Activated CD4-positive, alpha-beta T cell treated with anti-CD3 and anti-CD28 coated beads, Interleukin-2, Interleukin-4, amounts not matched to agents 100 ng/mL and 50 ng/mL, durations not matched to agents 16 hours and 8 hours (primary cell): ENCODE results near the gene MADD.

Experiments
- DNase-seq: peaks from one replicate; pipeline ENCODE4 v3.0.0-alpha.2; 2020; ENCODE audit warnings: low spot score

Gene MADD

DNA sequence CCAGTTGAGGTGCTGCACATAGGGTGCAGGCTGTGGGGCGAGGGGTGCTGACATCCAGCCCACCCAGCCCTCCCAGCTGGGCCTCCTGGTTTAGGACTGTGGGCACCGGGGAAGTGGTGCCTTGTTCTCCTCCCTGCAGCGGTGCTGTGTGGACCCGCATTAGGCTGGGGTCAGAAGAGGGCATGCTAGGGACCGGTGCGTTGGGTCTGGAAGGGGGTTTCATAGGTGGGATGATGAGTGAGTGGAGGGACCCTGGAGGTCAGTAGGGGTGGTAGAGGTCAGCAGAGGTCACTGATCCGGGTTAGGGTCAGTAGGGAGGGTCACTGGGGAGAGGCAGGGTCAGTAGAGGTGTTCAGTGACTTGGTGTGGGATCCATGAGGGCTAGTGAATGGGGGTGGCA is 89.2 kb downstream of the MADD start:
- no peak for DNase-seq

DNA sequence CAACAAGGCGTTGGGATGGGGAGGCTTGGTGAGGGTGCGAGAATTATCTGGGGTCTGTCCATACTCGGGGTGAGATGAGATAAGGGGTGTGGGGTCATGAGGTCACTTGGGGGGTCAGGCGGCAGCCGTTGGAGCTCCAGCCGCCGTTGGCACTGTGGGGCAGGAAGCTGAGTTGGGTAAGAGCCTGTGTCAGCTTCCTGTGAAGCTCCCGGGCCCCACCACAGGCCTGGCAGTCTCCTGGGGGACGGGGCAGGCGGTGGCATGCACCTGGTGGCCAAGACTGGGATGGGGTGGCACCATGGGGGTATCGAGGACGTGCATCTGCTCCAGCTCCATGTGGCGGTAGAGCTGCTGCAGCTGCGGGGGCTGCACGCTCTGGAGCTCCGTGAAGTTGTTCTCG is 89.7 kb downstream of the MADD start:
- DNase-seq, result peak; percentile 25

DNA sequence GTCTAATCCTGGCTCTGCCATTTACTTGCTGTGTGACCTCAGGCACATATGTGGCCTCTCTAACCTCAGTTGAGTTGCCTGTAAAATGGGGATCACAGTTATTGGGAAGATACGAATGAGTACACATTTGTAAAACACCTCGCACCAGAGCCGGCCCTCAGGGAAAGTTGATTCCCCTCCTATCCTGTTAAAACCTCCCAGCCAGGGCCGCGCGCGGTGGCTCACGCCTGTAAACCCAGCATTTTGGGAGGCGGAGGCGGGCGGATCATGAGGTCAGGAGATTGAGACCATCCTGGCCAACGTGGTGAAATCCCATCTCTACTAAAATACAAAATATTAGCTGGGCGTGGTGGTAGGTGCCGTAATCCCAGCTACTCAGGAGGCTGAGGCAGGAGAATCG is 90.4 kb downstream of the MADD start:
- DNase-seq, result no peak

DNA sequence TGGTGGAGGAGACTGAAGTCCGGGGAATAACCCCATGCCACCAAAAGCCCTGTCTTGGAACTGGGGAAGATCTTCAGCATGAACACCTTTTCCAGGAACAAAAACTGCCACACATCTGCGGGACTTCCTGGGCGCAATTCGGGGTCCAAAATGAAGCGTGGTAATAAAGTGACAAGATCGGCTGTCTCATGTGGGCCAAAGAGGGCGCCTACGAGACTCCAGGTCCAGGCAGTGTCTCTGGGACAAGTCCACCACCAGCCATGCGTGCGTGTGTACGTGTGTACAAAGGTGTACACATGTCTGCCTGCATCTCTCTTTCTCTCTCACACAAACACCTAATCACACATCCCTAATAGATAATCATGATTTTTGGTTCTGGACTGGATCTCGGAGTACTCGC is 91.5 kb downstream of the MADD start:
- DNase-seq, result no peak

DNA sequence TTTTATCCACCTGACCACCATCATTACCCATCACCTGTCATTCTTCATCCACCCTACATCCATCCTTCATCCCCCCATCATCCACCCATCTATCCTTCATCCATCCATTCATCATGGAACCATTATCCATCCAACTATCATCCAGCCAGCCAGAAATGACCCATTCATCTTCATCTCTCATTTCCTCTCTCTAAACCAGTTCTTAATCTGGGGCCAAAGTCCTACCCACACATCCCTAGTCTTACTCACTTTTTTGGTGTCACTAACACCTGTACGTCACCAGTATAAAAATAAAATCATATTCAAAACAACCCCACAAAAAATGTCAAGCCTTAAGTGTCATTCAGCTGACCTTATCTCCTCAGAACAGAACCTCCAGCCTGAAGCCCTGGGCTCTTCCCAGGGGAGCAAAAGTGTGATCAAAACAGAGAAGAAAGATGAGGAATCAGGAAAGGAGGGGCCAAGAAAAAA is 96.1 kb downstream of the MADD start:
- no peak for DNase-seq

DNA sequence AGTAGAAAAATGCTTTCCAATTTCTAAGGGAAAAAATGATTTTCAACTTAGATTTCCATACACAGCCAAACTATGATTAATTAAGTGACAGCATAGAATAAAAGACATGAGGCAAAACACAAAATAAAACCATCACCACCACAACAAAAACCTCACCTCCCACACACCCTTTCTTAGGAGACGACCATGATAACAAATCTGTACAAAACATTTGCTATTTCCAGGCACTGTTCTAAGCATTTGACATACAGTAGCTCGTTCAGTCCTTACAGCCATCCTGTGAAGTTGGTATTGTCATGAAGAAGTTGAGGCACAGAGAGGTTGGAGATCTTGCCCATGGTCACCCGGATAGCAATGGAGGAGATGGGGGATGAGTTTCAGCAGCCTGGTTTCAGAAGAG is 99.7 kb downstream of the MADD start:
- DNase-seq, result no peak

DNA sequence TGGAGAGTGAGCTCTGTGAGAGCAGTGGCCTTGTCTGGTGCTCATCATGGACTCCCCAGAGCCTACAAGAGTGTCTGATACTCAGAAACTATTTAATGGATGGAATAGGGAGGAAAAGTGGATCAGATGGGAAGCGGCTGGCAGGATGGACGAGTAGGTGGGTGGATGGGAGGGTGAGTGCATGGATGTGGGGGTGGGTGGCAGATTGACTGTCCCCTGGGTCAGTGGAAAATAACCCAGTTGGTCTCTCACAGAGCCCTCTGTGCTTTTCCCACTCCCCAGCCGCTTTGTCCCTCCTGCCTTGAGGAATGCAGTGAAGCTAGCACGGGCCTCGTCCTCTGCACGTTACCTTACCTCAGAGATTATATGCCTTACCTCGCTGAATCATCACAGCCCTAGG is 102.5 kb downstream of the MADD start:
- no peak for DNase-seq

DNA sequence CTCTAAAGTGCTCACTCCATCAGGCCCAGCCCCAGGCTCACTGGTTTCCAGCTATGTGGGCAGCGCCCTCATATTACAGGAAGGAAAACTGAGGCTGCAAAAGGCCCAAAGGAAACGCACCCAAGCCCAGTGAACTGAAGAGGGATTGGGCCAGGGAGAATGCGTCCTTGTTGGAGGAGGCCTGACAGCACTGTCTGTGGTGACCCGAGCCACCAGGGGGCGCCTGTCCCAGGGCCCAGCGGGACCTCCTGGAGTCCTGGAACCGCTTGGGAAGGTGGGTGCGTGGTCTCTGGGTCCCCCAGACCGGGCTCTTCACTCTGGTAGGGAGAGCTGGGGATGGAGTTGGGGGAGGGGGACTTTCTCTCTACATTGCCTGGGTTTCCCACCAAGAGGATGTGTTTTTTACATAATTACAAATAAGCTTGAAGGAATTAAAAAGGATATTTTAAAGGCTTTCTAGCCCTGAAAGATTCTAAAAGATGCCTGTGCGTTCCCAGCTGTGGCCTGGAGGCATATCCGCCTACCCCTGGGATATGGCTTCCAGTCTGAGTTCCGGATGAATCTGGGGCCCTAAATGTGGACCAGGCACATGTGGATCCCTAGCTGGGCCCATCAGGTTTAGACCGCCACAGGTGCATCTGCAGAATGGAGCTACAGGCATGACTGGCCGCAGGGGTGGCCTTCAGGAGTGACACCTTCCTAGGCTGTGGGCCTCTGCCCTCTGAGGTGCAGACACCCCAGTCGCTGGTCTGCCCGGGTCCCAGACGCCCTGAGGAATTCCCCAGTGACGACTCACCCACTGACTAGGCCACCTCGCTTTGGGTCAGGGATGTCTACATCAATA is 104.2 kb downstream of the MADD start:
- DNase-seq, result peak; percentile 83

DNA sequence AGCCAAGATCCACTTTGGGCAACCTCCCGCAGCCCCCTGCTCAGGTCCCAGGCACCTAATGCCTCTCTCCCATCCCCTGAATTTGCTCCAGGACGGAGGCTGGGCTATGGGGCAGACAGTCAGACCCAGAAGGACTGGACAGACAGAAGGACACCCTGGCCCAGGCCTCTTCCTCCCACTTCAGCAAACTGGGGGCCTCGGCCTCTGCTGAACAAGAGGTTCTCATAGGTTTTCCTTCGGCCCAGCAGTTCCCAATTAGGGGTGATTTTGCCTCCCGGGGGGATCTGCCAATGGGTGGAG is 104.7 kb downstream of the MADD start:
- no peak for DNase-seq

DNA sequence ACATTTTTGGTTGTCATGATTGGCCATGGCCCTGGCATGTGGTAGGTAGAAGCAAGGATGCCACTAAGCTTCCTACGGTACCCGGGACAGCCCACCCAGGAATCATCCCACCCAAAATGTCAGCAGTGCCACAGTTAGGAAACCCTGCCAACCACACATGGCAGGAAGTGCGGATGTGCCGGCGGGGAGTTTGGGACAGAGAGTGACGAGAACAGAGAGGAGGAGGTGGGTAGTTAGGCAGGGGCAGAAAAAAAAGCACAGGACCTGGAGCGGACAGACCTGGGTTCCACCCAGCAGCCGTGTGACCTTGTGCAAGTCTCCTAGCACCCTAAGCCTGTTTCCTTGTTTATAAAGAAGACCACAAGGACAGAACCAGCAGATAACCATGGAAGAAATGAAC is 105.1 kb downstream of the MADD start:
- DNase-seq, result no peak

DNA sequence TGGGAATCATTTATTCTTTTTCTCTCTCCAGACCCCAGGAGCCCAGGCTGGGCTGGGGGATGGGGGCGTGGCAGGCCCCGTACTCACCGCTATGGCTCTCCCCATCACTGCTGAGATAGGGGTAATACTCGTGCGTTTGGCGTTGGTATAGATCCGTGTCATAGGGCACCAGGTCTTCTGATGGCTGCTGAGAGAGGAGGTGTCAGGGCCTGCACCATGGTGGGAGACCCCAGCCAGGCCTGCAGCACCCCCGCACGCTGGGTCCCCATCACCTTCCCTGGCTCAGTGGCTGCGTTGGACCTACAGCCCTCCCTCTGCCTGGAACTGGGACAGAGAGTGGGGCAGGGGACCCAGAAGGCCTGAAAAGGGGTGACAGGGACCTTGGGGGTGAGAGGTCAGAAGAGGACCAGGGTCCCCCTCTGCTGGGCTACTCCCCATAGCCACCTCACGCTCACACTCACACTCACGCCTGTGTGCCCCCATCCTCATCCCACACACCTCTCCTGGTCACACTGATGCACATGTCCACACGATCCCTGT is 105.7 kb downstream of the MADD start:
- no peak for DNase-seq

DNA sequence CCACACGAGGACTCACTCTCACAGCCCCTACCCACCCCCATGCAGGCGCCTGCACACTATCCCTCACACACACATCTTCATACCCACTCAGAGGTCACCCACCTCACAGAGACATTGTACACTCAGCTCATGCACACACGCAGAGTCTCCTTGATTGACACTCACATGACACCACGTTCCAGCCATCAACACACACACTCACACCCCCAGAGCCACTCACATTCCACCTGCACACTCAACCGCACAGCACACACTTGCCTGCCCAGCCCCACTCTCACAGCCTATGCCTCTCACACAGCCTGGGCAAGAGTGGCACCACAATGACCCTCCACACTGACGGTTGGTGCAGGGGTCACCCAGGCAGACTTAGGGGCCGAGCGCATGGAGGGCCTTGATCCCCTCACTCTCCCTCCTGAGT is 106.2 kb downstream of the MADD start:
- DNase-seq, result no peak

DNA sequence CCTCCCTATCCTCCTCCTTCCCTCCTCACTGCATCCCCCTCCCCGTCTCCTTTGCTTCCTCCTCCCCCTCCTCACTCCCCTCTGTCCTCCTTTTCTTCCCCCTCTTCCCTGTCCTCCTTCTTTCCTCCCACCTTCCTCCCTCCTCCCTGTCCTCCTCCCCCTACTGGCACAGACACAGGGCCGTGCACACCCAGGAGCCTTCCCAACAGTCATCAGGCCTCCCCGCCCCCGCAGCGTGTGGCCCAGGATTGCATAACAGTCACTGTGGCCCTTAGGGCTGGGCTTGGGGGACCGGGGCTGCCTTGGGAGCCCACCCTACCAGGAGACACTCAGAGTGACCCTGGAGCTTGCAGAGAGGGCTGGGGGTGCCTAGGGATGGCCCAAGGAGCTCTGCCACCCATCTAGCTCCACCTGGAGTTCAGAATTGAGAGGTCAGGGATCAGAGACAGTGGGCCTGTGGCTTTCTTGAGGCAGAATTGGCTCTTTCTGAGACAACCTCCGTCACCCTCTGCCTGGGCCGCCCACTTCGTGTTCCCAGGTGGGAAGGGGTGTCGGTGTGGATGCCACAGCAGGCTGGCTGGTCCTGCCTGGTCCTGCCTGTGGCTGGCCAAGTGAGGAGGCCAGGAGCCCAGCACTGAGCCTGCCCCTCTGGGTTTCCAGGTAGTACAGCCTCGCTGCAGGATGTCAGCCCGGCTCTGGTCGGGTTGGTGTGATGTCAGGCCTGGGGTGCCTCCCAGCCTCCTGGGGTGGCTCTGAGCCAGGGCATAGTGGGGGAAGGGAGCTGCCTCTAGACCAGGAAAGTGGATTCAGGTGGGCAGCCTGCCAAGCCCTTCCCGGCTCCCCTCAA is 106.8 kb downstream of the MADD start:
- DNase-seq, result no peak

DNA sequence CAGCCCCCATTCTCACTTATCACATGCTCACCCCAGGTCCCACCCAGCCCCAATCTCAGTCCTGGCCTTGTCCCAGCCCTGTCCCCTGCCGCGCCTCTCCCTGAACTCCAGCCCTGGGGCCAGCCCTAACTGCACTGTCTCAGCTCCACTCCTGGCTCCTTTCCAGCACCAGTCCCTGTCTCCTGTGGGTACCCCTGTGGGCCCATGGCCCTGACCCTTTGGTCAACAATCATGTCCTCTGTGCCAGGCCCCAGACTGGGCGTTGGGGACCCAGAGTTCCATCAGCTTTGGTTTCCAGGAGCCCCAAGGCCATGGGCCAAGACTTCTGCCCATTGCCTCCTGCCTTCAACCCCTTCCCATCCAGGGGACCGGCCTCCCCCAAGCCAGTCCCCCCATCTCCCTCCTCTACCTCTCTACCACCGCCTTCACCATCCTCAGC is 107.7 kb downstream of the MADD start:
- no peak for DNase-seq

DNA sequence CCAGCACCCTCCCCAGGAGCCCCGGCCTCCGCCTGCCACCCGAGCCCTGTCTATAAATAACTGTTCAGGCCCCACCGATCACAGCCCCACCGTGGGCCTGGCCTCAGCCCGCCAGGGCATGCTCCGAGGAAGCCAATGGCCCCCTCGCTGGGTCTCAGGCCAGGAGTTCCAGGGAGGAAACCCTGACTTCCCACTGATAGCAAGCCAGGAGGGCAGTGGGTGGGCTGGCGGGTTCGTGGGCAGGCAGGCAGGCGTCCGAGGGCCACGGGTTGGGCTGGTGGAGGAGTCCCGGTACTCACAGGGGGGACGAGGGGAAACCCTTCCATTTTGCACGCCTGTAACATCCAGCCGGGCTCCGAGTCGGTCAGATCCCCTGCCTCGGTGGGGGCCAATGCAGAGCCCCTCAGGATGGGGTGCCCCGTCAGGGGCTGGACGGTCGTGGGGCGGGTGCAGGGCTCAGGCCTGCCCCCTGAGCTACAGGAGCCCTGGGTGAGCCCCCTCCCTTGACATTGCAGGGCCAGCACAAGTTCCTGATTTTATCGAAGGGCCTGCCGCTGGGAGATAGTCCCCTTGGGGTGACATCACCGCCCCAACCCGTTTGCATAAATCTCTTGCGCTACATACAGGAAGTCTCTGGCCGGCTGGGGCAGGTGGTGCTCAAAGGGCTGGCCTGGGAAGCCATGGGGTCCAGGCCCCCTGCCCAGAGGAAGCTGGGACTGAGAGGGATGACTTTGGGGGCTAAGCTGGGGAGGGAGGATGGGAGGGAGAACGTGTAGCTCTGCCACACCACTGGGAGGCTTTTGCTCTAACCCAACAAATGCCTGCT is 108.3 kb downstream of the MADD start, which contains the start of gene SPI1:
SPI1 (minus strand) TSS at position 538 of the 826 bp plus-strand sequence; CDS start at position 344, 194 bp downstream.
- DNase-seq, result no peak

DNA sequence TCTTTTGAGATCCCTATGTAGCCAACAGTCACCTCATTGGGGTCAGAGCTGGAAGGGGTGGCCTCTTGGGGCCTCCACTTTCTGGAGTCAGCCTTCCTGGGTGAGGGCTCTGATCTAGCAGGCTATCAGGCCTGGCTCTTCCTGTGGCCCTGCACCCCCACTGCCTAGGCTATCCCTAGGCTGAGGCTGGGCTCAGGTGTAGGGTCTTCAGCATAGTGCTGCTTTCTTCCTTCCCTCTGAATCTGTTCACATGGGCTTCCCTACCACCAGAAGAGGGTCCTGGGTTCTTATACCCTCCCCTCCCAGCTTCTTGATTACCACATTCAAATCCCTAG is 108.9 kb downstream of the MADD start:
- DNase-seq, result no peak

DNA sequence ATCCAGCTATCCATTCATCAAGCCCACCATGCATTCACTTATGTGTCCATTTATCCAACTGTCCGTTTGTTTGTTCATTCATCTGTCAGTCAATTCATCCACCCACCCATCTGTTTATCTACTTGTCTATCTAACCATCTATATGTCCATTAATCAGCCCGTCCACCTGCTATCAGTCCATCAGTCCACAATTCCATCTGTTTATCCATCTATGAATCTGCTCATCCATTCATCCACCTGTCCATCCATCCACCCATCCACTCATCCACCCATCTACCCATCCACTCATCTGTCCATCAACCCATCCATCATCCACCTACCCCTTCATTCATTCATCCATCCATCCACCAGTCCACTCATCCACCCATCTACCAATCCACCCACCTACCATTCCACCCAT is 109.4 kb downstream of the MADD start:
- no peak for DNase-seq
